CD4-positive, alpha-beta T cell treated with Interleukin-15 for 4 hours (primary cell): Measurements from ENCODE around the gene RIC1.
"Not testable (repeated sequence)": the region's sequence is repeated elsewhere in the genome, so short reads cannot be mapped to it uniquely, and the experiment has no call there.

ENCODE experiments used
- DNase-seq: peaks from one replicate; pipeline ENCODE4 v3.0.0-alpha.2; 2020; ENCODE audit warnings: low spot score

Gene RIC1

GRCh38 chr9:5675046-5675445, 46.1 kb downstream of the RIC1 start:
- not testable (repeated sequence) for DNase-seq

- not testable (repeated sequence) for DNase-seq
Observed at GRCh38 chr9:5683591-5683990, 54.7 kb downstream of the RIC1 start.

- no peak for DNase-seq
Observed at GRCh38 chr9:5684101-5684500, 55.2 kb downstream of the RIC1 start.

- DNase-seq = no peak
Observed at GRCh38 chr9:5688109-5688508, 59.2 kb downstream of the RIC1 start.

- no peak for DNase-seq
Observed at GRCh38 chr9:5690278-5690677, 61.4 kb downstream of the RIC1 start.

GRCh38 chr9:5695860-5696259, 67.0 kb downstream of the RIC1 start:
- DNase-seq = no peak

GRCh38 chr9:5696884-5697283, 68.0 kb downstream of the RIC1 start:
- no peak for DNase-seq

- DNase-seq = no peak
Observed at GRCh38 chr9:5698004-5698403, 69.1 kb downstream of the RIC1 start.

- no peak for DNase-seq
Observed at GRCh38 chr9:5698810-5699556, 70.1 kb downstream of the RIC1 start.

GRCh38 chr9:5708414-5708813, 79.5 kb downstream of the RIC1 start:
- no peak for DNase-seq

GRCh38 chr9:5712651-5713390, 83.9 kb downstream of the RIC1 start:
- no peak for DNase-seq

GRCh38 chr9:5714501-5715401, 85.8 kb downstream of the RIC1 start:
- DNase-seq = no peak

- DNase-seq = no peak
Observed at GRCh38 chr9:5715548-5716127, 86.7 kb downstream of the RIC1 start.

- not testable (repeated sequence) for DNase-seq
Observed at GRCh38 chr9:5717434-5717833, 88.5 kb downstream of the RIC1 start.

- DNase-seq = no peak
Observed at GRCh38 chr9:5718296-5719032, 89.6 kb downstream of the RIC1 start.

GRCh38 chr9:5719100-5719926, 90.4 kb downstream of the RIC1 start:
- DNase-seq = no peak

GRCh38 chr9:5720151-5720550, 91.2 kb downstream of the RIC1 start:
- no peak for DNase-seq

GRCh38 chr9:5721279-5722087, 92.6 kb downstream of the RIC1 start:
- no peak for DNase-seq

- DNase-seq = not testable (repeated sequence)
Observed at GRCh38 chr9:5722679-5723078, 93.8 kb downstream of the RIC1 start.

GRCh38 chr9:5735072-5735471, 106.2 kb downstream of the RIC1 start:
- DNase-seq = no peak
